ENCODE results near the gene DARS2.
A peak's percentile ranks its signal among the peaks of the same experiment; 100 is the strongest.
"Not testable (repeated sequence)": the region's sequence is repeated elsewhere in the genome, so short reads cannot be mapped to it uniquely, and the experiment has no call there.

DARS2 gene

DNA sequence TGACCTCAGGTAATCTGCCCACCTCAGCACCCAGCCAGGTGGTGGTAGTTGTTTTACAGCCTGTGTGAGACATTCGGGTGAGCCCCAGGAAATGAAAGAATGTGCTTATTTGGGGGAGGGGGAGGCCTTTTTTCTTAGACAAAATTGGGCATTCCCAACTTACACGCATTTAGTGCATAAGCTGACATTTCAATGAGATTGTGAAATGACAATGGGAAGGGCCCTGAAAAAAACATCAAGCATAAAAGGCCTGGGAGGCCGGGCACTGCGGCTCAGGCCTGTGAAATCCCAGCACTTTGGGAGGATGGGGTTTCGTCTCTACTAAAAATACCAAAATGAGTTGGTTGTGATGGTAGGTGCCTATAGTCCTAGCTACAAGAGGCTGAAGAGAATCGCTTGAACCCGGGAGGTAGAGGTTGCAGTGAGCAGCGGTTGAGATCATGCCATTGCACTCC lies 38.3 kb downstream of the DARS2 start:
- no peak for DNase-seq

DNA sequence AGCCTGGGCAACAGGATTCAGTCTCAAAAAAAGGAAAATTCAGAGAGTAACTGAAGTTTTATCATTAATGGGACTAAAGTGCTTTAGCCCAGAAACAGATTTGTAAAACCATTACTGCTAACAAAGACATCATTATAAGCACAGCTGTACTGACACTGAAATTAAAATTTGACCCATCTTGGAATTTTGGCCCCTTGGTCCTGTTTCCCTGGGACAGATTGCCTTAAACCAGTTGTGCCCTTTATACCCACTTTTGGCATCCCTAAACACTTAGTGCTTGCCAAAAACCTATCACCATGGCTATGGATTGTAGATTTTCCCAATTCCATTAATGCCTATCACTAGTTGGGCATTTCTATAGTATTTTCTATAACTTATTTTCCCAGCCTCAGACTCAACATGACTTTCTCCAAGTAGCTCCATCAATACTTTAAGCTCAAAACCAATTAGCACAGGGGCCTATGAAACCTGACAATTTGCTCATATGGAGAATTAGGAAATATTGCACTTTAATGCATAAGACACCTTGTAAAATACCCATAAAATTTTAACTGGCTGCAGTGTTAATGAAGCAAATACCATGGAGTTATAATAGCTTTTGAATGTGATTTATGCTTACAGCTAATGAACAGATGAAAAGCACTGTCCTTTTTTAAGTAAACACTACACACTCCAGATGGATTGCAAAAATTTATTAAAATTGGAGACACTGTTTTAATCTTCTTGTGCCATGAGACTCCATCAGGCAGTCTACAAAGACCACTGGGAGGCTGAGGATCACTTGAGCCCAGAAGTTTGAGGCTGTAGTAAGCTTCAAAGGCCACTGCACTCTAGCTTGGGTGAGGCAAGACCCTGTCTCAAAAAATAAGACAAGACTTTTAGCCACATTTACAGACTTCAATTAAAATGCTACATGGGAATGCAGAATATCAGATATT lies 39.0 kb downstream of the DARS2 start:
- no peak for DNase-seq

DNA sequence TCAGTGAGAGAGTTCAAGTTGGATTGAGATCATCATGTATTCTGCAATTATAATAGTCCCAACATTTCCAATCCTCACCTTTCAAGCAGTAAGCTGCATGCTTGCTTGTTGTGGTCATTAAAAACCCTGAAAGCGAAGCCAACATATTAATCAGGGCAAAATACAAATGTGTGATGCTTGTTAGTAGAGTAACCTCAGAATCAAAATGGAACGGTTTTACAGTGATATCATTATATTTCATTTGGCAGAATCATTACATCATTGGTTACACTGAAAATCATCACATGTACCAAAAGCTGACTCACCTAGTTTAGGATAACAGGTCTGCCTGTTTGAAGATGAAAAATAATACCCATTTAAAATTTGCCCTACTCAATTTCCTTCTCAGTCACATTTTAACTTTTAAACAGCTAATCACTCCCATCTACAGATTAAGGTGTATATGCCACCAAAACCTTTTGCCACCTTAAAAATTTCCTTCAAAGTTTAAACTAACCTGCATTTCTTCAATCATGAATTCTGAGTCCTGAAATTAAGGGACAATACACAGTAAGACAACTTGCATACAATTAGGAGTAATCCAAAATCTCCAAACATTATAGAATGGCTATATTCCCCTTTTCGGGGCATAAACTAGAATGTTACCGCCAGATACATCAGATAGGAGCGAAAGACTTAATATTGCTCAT lies 39.9 kb downstream of the DARS2 start:
- no peak for DNase-seq

GRCh38 chr1:173865468-173866164 lies 41.1 kb downstream of the DARS2 start:
- no peak for DNase-seq

GRCh38 chr1:173866413-173867115 lies 42.1 kb downstream of the DARS2 start:
- no peak for DNase-seq

GRCh38 chr1:173867141-173867752 lies 42.8 kb downstream of the DARS2 start:
- peak in 1 of 2 donors; percentile 3 for DNase-seq

DNA sequence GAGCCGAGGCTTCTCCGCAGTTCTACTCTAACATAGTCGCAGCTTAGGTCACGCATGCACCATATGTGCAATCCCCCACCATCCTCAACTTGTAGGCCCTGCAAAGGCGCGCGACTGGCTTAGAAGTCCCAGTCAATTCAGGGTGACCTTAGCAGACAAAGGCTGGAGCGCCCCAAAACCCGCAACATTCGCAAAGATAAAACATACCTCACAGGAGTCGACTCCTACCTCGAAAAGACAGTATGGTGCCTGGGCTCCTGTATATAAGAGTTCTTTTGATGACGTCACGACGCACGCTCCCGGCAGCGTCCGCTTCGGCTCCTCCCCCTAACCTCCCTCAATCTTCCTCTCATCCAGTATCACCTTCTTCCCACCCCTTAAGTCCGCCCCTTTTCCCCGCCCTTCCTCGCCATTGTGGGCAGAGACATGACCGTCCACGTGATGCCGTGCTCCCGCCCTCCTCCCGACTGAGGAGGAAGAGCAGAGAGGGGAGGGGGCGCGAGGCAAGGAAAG lies 43.3 kb downstream of the DARS2 start, which contains the start of gene GAS5:
Gene GAS5 (minus strand): TSS at position 237 of the 513 bp plus-strand sequence.
- peak; percentile 99 to 100 for DNase-seq

DNA sequence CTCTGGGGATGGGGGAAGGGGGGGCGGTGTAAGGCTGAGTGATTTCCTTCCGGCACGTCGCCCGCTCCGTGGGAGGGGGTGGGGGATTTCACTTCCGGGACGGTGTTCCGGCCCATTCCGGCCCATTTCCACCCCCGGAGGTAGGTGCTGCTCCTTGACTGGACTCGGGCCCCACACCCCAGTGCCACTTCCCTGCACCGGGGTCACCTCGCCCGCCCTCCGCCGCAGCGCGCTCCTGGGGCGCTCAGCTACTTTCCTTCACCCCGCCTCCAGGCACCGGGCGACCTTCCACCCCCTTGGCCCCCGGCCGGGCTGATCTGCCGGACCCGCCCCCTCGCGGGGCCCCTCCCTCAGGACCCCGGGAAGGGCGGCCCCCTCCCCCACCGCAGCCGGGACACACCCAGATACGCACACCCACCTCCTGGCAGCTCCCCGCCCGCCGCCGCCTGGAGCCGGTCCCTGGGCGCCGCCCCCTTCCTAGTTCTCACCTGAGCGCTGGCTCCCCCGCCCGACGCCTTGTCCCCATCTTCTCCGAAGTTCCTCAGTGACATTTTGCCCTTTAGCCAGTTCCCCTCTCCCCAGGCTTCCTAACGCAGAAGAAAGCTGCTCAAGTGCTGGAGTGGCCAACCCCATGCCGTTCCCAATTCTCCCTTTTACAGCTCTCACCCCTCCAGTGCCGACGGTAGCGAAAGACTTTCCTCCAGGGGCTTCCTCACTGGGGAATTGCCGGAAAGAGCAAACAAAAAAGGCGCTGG lies 44.0 kb downstream of the DARS2 start, which contains the start of gene ZBTB37:
Gene ZBTB37 (plus strand): TSS at position 115 of the 755 bp plus-strand sequence. CDS start 1,846 bp downstream, outside the sequence.
- DNase-seq, result peak; percentile 92

- DNase-seq, result no peak
Observed at GRCh38 chr1:173869021-173869359, 44.5 kb downstream of the DARS2 start.

DNA sequence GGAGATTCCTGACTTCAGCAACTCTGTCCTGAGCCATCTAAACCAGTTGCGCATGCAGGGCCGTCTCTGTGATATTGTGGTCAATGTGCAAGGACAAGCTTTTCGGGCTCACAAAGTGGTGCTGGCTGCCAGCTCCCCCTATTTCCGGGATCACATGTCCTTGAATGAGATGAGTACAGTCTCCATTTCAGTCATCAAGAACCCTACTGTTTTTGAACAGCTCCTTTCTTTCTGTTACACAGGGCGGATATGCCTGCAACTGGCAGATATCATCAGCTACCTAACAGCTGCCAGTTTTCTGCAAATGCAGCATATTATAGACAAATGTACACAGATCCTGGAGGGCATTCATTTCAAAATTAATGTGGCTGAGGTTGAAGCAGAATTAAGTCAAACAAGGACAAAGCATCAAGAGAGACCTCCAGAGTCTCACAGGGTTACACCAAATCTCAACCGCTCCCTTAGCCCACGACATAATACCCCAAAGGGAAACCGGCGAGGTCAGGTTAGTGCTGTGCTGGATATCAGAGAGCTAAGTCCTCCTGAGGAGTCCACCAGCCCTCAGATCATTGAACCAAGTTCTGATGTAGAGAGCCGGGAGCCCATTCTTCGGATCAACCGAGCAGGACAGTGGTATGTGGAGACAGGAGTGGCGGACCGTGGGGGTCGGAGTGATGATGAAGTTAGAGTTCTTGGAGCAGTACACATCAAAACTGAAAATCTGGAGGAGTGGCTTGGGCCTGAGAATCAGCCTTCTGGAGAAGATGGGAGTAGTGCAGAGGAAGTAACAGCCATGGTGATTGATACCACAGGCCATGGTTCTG lies 46.0 kb downstream of the DARS2 start:
- peak; percentile 25 to 55 for DNase-seq

DNA sequence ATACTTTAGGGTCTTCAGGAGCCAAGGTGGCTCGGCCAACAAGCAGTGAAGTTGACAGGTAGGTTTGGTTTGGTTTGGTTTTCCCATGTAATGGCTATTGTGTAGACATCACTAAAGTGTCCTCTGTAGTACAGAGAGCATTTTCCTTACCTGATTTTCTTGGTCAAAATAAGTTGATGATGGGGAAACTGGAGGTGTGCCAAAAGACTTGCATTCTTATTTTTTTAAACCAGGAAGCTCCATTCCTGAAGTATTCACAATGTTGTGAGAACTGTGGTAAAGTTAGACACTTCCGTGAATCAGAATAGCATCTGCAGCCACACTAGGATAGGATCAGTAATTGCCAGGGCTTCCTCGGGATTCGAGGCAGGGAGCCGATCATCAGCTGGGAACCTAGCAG lies 46.6 kb downstream of the DARS2 start:
- no peak for DNase-seq

DNA sequence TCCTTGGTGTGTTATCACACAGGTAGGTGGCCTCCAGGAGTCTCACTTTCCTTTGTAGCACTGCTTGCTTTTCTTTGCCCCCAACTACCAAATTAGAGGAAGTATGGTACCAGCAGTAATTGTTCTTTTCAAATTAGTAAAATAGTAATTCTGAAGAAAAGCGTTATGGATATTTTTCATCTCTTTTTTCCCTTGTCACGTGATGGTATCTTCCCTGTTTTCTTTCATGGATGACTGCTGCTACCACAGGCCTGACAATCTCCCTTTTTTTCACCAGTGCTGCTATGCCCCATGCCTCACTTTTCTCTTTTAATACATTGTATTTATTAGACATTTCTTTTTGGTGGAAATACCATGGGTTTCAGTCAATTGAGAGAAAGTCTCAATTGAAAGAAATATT lies 47.0 kb downstream of the DARS2 start:
- DNase-seq, result no peak

- no peak for DNase-seq
Observed at GRCh38 chr1:173876732-173877131, 52.3 kb downstream of the DARS2 start.

DNA sequence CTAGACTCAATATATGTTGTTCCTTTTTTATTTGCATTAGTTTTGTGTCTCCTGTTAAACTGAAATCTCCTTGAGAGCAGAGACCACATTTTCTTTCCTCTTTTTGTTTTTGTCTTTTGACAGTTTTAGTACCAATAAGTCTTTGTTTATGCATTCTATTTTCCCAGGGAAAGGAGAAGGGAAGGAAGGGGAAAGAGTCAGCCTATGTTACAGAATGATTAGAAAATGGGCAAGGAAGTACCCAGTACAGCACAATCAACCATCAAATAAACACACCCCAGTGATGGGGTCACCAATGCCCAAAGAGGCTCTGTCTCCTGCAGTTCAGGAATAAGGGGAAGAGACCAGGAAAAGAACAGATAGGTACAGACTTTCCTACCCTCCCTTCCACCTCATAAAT lies 53.8 kb downstream of the DARS2 start:
- no peak for DNase-seq

DNA sequence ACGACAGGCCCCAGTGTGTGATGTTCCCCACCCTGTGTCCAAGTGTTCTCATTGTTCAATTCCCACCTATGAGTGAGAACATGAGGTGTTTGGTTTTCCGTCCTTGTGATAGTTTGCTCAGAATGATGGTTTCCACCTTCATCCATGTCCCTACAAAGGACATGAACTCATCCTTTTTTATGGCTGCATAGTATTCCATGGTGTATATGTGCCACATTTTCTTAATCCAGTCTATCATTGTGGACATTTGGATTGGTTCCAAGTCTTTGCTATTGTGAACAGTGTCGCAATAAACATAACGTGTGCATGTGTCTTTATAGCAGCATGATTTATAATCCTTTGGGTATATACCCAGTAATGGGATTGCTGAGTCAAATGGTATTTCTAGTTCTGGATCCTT lies 56.6 kb downstream of the DARS2 start:
- DNase-seq, result not testable (repeated sequence)

- no peak for DNase-seq
Observed at GRCh38 chr1:173884701-173885100, 60.2 kb downstream of the DARS2 start.

DNA sequence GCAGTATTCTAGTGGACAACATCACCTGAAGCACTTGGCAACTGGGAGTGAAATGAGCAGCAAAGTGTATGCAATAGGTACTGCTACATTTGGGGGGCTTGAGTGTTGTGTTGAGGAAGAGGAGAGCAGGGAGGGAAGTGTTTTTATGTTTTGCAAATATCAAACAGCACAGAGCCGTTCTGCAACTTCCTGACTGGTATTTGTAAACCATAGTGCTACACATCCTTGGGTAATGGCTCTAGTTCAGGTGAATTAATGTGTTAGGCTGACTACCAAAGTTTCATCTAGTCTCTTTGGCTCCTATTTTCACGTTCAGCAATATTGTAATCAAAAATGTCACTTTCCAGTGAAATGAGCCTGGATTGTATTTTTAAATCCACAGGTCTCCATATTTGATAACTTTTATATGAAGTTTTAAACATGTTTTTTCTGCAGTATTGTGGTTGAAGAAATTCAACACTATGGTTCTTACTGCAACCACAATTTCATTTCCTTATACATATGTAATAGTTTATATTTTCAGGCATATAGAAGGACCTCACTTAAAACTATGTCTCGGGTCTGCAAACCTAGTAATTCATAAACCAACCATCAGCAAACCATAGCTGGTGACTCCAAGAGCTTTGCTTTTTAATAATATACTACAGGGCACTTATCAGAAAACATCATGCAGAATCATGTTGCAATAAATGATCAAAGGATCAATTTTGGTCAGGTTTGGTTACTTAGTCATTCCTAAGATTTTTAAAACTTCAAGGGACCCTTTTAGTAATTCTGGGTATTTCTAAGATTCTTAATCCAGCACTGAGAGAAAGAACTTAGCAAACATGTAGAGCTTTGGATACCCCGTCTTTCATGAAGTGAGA lies 62.5 kb downstream of the DARS2 start:
- DNase-seq, result no peak

DNA sequence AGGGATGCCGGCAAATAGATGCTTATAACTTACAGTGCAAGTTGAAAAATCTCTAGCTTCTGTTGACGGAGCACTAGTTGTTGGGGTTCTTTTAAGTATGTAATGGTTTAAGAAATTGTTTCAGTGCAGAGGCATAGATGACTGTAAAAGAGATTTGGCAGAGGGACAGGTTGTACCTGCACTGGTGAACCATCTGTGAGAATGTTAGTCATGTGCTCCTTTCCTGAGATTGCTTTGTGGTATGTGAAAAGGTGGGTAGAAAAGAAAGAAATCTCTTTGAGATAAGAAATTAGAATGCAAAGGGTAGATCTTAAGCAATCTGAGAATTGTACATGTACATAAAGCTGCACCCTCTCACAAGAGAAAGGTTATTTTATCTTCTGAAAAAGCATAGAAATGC lies 63.2 kb downstream of the DARS2 start:
- no peak for DNase-seq

DNA sequence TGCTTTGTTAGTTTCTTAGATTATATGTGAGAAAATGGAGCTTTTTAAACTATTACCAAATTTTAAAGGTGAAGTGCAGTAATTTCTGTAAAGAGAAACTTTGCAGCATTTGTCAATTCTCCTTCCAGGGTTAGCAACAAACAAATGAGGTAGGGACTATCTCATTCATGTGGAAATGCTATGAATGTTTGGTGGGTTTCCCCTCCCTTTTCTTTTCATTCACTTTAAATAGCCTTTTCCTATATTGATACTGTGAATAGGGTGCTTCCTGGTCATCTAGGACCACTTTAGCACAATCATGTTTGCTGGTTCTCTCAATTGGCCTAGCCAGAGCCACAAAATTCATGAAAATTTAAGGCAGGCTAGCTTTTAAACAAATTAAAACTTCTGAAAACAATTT lies 64.3 kb downstream of the DARS2 start:
- DNase-seq, result no peak
